Peyer's patch (tissue), 4 donors: ENCODE data around the gene AKT3. TPM values are rescaled to one million over a fixed set of nuclear protein-coding genes. Genes with fewer than 3 reads are reported as not detected.

ENCODE experiments used
- DNase-seq, 3 donors: peaks; one replicate each; pipeline ENCODE4 v3.0.0-alpha.2; 2017 to 2019
- H3K27ac ChIP-seq, 4 donors: fragments of 200-600 bp; sonication (generic); one replicate each; pipeline ENCODE4 v1.5.1; 2016 to 2019
- H3K27me3 ChIP-seq, 2 donors: fragments of 200-600 bp; sonication (generic); one replicate each; pipeline ENCODE4 v1.5.1; 2019
- H3K36me3 ChIP-seq, 3 donors: fragments of 200-600 bp; sonication (generic); one replicate each; pipeline ENCODE4 v1.5.1; 2016 to 2019
- H3K4me1 ChIP-seq, 4 donors: fragments of 200-600 bp; sonication (generic); one replicate each; pipeline ENCODE4 v1.5.1; 2016 to 2019
- H3K4me3 ChIP-seq, 4 donors: fragments of 200-600 bp; sonication (generic); 1 replicate in 3 of 4; 2 replicates in 1 of 4; pipeline ENCODE4 v1.5.1; 2016 to 2019; ENCODE audit warnings: mild to moderate bottlenecking in 1 of 4
- H3K9me3 ChIP-seq, 4 donors: fragments of 200-600 bp; sonication (generic); one replicate each; pipeline ENCODE4 v1.5.1; 2016 to 2019; ENCODE audit warnings: mild to moderate bottlenecking in 1 of 4
- POLR2A ChIP-seq, 2 donors: fragments of 450-650 bp; IDR thresholded peaks; one replicate each; pipeline ENCODE4 v1.5.1; 2017; ENCODE audit warnings: antibody characterized with exemption in 2 of 2, mild to moderate bottlenecking in 2 of 2, moderate library complexity in 2 of 2
- total RNA-seq, 4 donors: library from RNA; depleted of rRNA; stranded (reverse); fragments of >200 nt; gene quantifications; one replicate each; pipeline ENCODE4 v1.1.0, GENCODE V29; 2016
- TF ChIP-seq, protein P1 (sequence below), 6 experiments: fragments of 450-650 bp in 4 of 6; fragments of 200-600 bp in 2 of 6; sonication (generic) in 1 of 6; IDR thresholded peaks; one replicate each; pipeline ENCODE4 v1.5.1; 2017 to 2019; ENCODE audit warnings: antibody characterized with exemption in 6 of 6, mild to moderate bottlenecking in 3 of 6, moderate library complexity in 1 of 6

Gene AKT3
- total RNA-seq, 4 donors from 2014 or later, result 4.4 to 71.8 (median 15.2) TPM

DNA sequence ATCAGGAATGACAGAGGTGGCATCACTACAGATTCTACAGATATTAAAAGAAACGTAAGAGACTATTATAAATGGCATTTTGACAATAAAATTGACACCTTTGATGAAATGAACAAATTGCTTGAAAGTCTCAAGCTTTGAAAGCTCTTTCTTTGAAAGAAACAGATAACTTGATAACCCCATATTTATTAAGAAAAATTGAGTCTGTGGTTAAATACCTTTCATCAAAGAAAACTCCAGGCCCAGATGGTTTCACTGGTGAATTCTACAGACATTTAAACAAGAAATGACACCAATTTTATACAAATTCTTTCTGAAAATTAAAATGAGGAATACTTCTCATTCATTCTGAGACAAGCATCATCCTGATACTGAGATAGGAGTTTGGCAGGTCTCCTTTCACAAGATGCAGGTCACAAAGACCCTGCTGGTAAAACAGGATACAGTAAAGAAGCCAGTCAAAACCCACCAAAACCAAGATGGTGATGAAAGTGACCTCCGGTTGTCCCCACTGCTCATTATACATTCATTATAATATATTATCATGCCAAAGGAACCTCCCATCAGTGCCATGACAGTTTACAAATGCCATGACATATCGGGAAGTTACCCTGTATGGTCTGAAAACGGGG lies 210.9 kb downstream of the AKT3 start:
- Histone ChIP-seq H3K4me3 (no peak overlapping the region), H3K27me3 (no peaks in the 10 kb centered on the region), H3K36me3 (no peaks in the 10 kb centered on the region), H3K9me3 (no peaks in the 10 kb centered on the region), H3K27ac (no peak overlapping the region), H3K4me1 (no peaks in the 10 kb centered on the region)
- no peak for DNase-seq
- TF ChIP-seq, protein P1, sequence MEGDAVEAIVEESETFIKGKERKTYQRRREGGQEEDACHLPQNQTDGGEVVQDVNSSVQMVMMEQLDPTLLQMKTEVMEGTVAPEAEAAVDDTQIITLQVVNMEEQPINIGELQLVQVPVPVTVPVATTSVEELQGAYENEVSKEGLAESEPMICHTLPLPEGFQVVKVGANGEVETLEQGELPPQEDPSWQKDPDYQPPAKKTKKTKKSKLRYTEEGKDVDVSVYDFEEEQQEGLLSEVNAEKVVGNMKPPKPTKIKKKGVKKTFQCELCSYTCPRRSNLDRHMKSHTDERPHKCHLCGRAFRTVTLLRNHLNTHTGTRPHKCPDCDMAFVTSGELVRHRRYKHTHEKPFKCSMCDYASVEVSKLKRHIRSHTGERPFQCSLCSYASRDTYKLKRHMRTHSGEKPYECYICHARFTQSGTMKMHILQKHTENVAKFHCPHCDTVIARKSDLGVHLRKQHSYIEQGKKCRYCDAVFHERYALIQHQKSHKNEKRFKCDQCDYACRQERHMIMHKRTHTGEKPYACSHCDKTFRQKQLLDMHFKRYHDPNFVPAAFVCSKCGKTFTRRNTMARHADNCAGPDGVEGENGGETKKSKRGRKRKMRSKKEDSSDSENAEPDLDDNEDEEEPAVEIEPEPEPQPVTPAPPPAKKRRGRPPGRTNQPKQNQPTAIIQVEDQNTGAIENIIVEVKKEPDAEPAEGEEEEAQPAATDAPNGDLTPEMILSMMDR (IDR thresholded peaks at IDR 0.05), result no peak
- no peak for TF ChIP-seq POLR2A (IDR thresholded peaks at IDR 0.05)

DNA sequence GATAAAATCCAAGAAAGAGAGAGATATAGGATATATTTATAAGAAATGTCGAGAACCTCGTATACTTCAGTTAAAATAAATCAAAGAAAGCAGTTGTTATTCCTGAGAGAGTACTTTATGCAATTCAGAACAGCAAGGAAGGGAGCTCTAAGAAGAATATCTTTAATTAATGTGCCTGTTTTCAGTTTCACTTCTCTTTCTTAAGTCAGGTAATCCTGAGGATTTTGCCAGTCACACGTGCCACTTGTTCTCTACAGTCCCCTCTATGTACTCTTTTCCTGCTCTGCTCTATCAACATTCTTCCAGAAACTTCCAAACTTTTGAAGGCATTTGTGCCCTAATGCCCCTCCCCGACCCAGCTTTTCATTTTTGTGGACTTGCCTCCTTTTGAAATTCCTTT lies 211.9 kb downstream of the AKT3 start:
- H3K4me1 ChIP-seq, result no peaks in the 10 kb centered on the region
- H3K36me3 ChIP-seq, result no peaks in the 10 kb centered on the region
- H3K27me3 ChIP-seq, result no peaks in the 10 kb centered on the region
- TF ChIP-seq, protein P1 (IDR thresholded peaks at IDR 0.05), result no peak
- no peak for TF ChIP-seq POLR2A (IDR thresholded peaks at IDR 0.05)
- DNase-seq, result no peak
- H3K4me3 ChIP-seq, result no peak overlapping the region
- H3K9me3 ChIP-seq, result no peaks in the 10 kb centered on the region
- H3K27ac ChIP-seq, result no peak overlapping the region

DNA sequence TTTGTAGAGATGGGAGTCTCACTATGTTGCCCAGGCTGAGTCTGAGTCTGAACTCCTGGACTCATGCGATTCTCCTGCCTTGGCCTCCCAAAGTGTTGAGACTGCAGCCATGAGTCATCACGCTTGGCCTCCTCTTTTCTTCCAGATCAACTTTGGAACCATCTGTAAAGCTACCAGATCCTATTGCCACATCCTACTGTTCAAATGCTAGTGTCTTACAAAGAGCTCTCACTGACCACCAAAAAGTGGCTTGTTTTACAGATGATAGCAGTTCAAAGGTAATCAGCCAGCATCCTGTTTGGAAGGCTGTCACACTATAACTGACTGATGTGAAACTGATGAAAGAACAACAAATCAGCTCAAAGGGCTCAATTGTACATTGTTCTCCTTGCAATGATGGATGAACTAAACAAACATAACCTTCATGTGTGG lies 221.6 kb downstream of the AKT3 start:
- Histone ChIP-seq H3K27me3 (no peaks in the 10 kb centered on the region), H3K27ac (no peak overlapping the region), H3K36me3 (no peaks in the 10 kb centered on the region), H3K4me3 (no peak overlapping the region), H3K9me3 (no peaks in the 10 kb centered on the region), H3K4me1 (no peaks in the 10 kb centered on the region)
- no peak for DNase-seq
- TF ChIP-seq, protein P1 (IDR thresholded peaks at IDR 0.05), result no peak
- TF ChIP-seq POLR2A (IDR thresholded peaks at IDR 0.05), result no peak

DNA sequence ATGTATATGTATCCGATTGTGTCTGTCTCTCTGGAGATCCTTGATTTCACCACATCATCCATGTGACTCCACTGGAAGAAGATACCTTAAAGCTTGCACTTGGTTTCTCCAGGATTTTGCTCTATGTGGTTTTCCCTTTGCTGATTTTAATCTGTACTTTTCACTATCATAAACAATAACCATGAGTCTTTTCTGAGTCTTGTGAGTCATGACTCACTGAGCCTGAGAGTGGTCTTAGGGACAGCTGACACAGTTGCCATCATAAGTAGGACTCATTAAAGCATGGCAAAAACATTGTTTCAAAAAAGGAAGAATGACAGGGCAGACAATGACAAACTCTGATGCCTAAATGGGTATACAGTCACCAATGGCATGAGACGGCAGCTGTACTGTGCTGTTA lies 226.2 kb downstream of the AKT3 start:
- DNase-seq, result no peak
- no peaks in the 10 kb centered on the region for H3K4me1 ChIP-seq
- no peak overlapping the region for H3K27ac ChIP-seq
- H3K36me3 ChIP-seq, result no peaks in the 10 kb centered on the region
- no peaks in the 10 kb centered on the region for H3K9me3 ChIP-seq
- no peak overlapping the region for H3K4me3 ChIP-seq
- TF ChIP-seq, protein P1 (IDR thresholded peaks at IDR 0.05), result no peak
- no peak for TF ChIP-seq POLR2A (IDR thresholded peaks at IDR 0.05)
- no peaks in the 10 kb centered on the region for H3K27me3 ChIP-seq

DNA sequence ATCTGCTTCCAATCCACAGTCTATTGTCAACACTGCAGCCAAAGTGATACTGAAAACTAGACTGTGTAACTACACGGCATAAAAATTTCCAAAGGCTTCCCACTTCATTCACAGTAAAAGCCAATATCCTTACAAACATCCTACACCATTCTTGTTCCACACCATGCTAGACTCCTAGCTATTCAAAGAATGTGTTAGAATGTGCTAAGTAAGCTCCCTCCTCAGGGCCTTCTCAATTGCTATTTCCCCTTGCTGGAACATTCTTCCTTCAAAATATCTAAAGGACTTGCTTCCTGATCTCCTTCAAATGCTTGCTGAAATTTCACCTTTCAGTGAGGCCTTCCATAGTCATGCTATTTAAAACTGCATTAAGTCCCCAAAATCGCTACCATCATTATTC lies 228.1 kb downstream of the AKT3 start:
- Histone ChIP-seq H3K4me1 (no peaks in the 10 kb centered on the region), H3K36me3 (no peaks in the 10 kb centered on the region), H3K27ac (no peak overlapping the region), H3K27me3 (no peaks in the 10 kb centered on the region), H3K9me3 (no peaks in the 10 kb centered on the region), H3K4me3 (no peak overlapping the region)
- TF ChIP-seq, protein P1 (IDR thresholded peaks at IDR 0.05), result no peak
- no peak for TF ChIP-seq POLR2A (IDR thresholded peaks at IDR 0.05)
- no peak for DNase-seq

DNA sequence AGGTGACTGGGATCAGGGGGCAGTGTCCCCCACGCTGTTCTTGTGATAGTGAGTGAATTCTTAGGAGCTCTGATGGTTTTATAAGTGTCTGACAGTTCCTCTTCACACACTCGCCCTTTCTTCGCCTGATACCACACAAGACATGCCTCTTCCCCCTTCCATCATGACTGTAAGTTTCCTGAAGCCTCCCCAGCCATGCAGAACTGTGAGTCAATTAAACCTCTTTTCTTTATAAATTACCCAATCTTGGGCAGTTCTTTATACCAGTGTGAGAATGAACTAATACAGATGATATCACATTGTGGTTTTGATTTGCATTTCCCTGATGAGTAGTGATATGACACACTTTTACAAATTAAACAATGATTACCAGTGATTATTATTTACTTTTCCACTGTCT lies 229.9 kb downstream of the AKT3 start:
- Histone ChIP-seq H3K27ac (no peak overlapping the region), H3K36me3 (no peaks in the 10 kb centered on the region), H3K27me3 (no peaks in the 10 kb centered on the region), H3K4me1 (no peaks in the 10 kb centered on the region), H3K9me3 (no peaks in the 10 kb centered on the region), H3K4me3 (no peak overlapping the region)
- no peak for DNase-seq
- TF ChIP-seq POLR2A (IDR thresholded peaks at IDR 0.05), result no peak
- TF ChIP-seq, protein P1 (IDR thresholded peaks at IDR 0.05), result no peak
